Aorta (tissue), 5 donors: ENCODE measurements around the gene SLC26A8. TPM values are rescaled to one million over a fixed set of nuclear protein-coding genes. Genes with fewer than 3 reads are reported as not detected.

Experiments
- ATAC-seq: fragments of 200-7000 bp; cut with Tn5 transposase; one replicate; pipeline ENCODE4 v1.9.1; 2022; ENCODE audit warnings: moderate library complexity; ENCODE audit not compliant: low FRiP score
- DNase-seq, 2 donors: peaks; one replicate each; pipeline ENCODE4 v3.0.0-alpha.2; 2020
- H3K27ac ChIP-seq, 2 donors: one replicate each; pipeline ENCODE4 v1.5.1; 2013; ENCODE audit warnings: low read length in 2 of 2, mild to moderate bottlenecking in 2 of 2, moderate library complexity in 2 of 2, control low read depth in 1 of 2, inconsistent platforms in 1 of 2, low read depth in 1 of 2
- H3K27me3 ChIP-seq, 2 donors: one replicate each; pipeline ENCODE4 v1.6.1; 2013; ENCODE audit warnings: control low read depth in 1 of 2, low read length in 1 of 2, mild to moderate bottlenecking in 1 of 2, moderate library complexity in 1 of 2; ENCODE audit not compliant: insufficient read depth in 2 of 2, control insufficient read depth in 1 of 2
- H3K36me3 ChIP-seq, 2 donors: one replicate each; pipeline ENCODE4 v1.6.1; 2013; ENCODE audit warnings: control low read depth in 1 of 2, low read length in 1 of 2, mild to moderate bottlenecking in 1 of 2; ENCODE audit not compliant: insufficient read depth in 2 of 2, control insufficient read depth in 1 of 2
- H3K4me1 ChIP-seq, 2 donors: one replicate each; pipeline ENCODE4 v1.6.1; 2013; ENCODE audit warnings: low read length in 2 of 2, control low read depth in 1 of 2, mild to moderate bottlenecking in 1 of 2, moderate library complexity in 1 of 2; ENCODE audit not compliant: insufficient read depth in 2 of 2, control insufficient read depth in 1 of 2
- H3K4me3 ChIP-seq, 2 donors: one replicate each; pipeline ENCODE4 v1.5.1; 2013; ENCODE audit warnings: low read length in 2 of 2, control low read depth in 1 of 2, mild to moderate bottlenecking in 1 of 2
- H3K9me3 ChIP-seq: one replicate; pipeline ENCODE4 v1.6.1; 2013; ENCODE audit warnings: mild to moderate bottlenecking, low read length; ENCODE audit not compliant: control insufficient read depth
- WGBS, 2 donors: extraction: QIAGEN DNeasy Blood & Tissue Kit; methylation state at CpG; one replicate each; pipeline ENCODE4 v1.1.7; 2013; 5-methylcytosine and 5-hydroxymethylcytosine counted together
- intact Hi-C, 2 donors: fragments of 100-400 bp; cut with DNase I; formaldehyde crosslinking; loops; one replicate each; pipeline versions ENCODE4 v1.14.2 to v1.15.0; 2022
- polyA plus RNA-seq, 2 donors: library from polyadenylated mRNA; stranded (reverse); fragments of 200-250 nt; gene quantifications; one replicate each; pipeline ENCODE4 v1.2.3, GENCODE V29; 2013
- total RNA-seq, 2 donors: library from RNA; stranded (reverse); fragmentation: NEBNext Ultra II Directional; extraction: Animal tissue kit (Norgen Biotek cat#: 25700); gene quantifications; one replicate each; pipeline ENCODE4 v1.2.1, GENCODE V29; 2021
- donor health status: healthy with polysubstance abuse.
- donor health status: Bipolar disorder and iron deficiency.
- donor health status: DM: no; HTN: no; CAD: no.
- donor health status: DM: no; HTN: no; CAD: no.
- donor health status: DM: yes; HTN: yes; CAD: no.

Gene SLC26A8
- total and polyA plus RNA-seq, 4 donors, result 0.26 to 0.33 TPM; not detected in 2

DNA sequence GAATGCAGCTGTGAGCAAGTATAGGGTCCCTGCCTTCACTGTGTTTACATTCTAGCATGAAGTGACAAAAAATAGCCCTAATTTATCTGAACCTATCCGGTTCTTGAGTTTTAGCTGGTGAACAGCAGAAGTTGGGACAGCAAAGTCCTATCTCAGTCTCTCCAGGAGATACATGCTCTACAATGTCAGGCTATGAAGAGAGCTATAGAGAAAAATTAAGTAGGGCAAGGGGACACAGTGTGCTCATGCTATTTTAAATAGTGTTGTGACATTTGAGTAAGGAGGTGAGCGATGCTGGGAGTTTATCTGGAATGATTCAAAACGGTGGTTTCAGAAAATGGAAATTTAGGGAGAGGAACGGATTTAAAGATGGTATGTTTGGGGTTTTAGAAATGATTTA is 124.0 kb downstream of the SLC26A8 start:
- DNase-seq, result no peak
- Histone ChIP-seq H3K4me3 (no peak overlapping the region), H3K36me3 (no peaks in the 10 kb centered on the region), H3K27me3 (no peaks in the 10 kb centered on the region), H3K27ac (no peak overlapping the region), H3K4me1 (peaks cover 0 to 2% of the 10 kb centered on the region in 2 donors), H3K9me3 (no peaks in the 10 kb centered on the region)
- ATAC-seq, result no peak
- 93 to 94% methylated on average over 4 of the region's 4 CpGs for whole genome bisulfite sequencing, 2 donors
- intact Hi-C loops, result no loop called here

DNA sequence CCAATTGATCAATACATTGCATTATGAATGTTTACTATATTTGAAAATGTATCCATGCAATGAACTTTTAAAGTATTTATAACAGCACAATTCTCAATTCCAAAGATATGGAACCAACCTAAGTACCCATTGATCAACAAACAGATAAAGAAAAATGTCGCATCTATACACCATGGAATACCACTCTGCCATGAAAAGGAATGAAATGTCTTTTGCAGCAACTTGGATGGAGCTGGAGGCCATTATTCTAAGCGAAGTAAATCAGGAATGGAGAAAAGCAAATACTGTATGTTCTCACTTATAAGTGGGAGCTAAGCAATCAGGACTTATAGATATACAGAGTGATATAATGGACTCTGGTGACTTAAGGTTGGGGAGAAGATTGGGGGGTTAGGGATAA is 126.4 kb downstream of the SLC26A8 start:
- intact Hi-C loops, result no loop called here
- no peaks in the 10 kb centered on the region for H3K9me3 ChIP-seq
- no peak for DNase-seq
- WGBS, 2 donors, result 96 to 98% methylated on average over 2 of the region's 2 CpGs
- H3K4me3 ChIP-seq, result no peak overlapping the region
- no peaks in the 10 kb centered on the region for H3K27me3 ChIP-seq
- no peak overlapping the region for H3K27ac ChIP-seq
- peaks cover 0 to 3% of the 10 kb centered on the region in 2 donors for H3K4me1 ChIP-seq
- no peaks in the 10 kb centered on the region for H3K36me3 ChIP-seq
- ATAC-seq, result no peak

DNA sequence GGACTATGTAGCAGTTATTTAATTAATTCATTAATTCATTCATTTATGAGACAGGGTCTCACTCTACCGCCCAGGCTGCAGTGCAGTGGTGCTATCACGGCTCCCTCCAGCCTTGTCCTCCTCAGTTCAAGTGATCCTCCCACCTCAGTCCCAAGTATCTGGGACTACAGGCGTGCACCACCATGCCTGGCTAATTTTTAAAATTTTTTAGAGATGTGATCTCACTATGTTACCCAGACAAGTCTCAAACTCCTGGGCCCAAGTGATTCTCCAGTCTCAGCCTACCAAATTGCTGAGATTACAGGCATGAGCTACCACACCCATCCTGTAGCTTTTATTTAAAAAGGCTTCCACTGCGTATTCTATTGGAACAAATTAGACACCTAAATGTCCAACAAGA is 127.0 kb downstream of the SLC26A8 start:
- Histone ChIP-seq H3K4me1 (peaks cover 0 to 3% of the 10 kb centered on the region in 2 donors), H3K9me3 (no peaks in the 10 kb centered on the region), H3K36me3 (no peaks in the 10 kb centered on the region), H3K4me3 (no peak overlapping the region), H3K27ac (no peak overlapping the region), H3K27me3 (no peaks in the 10 kb centered on the region)
- 96 to 97% methylated on average over 4 of the region's 4 CpGs for WGBS, 2 donors
- DNase-seq (no peak), ATAC-seq (no peak)
- intact Hi-C loops, result no loop called here

- no peaks in the 10 kb centered on the region for H3K36me3 ChIP-seq
- peaks cover 0 to 3% of the 10 kb centered on the region in 2 donors for H3K4me1 ChIP-seq
- ATAC-seq, result no peak
- no peak overlapping the region for H3K4me3 ChIP-seq
- DNase-seq, result no peak
- no peak overlapping the region for H3K27ac ChIP-seq
- no peaks in the 10 kb centered on the region for H3K27me3 ChIP-seq
- intact Hi-C loops, result no loop called here
- 96 to 97% methylated on average over 3 of the region's 3 CpGs for WGBS, 2 donors
- no peaks in the 10 kb centered on the region for H3K9me3 ChIP-seq
These were observed 127.4 kb downstream of the SLC26A8 start for GRCh38 chr6:35897036-35897435.

DNA sequence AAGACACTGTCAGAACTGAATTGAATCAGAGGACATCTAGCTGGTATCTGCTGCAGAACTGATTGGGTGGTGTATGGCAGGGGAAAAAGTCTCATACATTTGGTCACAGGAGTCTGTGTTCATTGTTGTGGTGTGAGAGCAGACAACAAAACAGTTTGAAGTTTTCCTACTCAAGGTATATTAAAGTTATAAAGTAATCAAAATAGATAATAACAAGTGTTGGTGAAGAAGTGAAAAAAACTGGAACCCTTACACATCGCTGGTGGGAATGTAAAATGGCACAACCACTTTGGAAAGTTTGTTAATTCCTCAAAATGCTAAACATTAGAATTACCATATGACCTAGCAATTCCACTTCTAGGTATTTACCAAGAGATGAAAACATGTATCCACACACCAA is 128.2 kb downstream of the SLC26A8 start:
- H3K27me3 ChIP-seq, result no peaks in the 10 kb centered on the region
- no peak overlapping the region for H3K4me3 ChIP-seq
- H3K36me3 ChIP-seq, result no peaks in the 10 kb centered on the region
- H3K27ac ChIP-seq, result no peak overlapping the region
- ATAC-seq, result no peak
- H3K4me1 ChIP-seq, result peaks cover 0 to 3% of the 10 kb centered on the region in 2 donors
- intact Hi-C loops, result no loop called here
- WGBS, 2 donors, result 100% methylated on average over 1 of the region's 1 CpG
- DNase-seq, result no peak
- no peaks in the 10 kb centered on the region for H3K9me3 ChIP-seq

DNA sequence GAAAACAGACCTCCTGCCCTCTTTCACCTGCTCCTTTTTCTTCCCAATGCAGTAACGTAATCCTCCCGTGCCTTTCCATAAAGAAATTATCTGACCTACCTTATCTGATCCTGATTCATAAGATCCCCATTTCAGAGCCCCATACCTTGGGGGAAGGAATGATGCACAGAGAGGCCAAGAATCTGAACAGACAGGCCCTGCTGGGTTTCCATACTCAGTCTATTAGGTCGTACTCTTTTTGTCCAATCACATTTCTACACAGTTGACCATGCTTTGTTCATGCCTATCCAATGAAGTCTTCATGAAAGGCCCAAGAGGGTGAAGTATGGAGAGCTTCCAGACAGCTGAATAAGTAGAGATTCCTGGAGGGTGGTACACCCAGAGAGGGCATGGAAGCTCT is 128.9 kb downstream of the SLC26A8 start:
- DNase-seq (no peak), ATAC-seq (no peak)
- Histone ChIP-seq H3K36me3 (no peaks in the 10 kb centered on the region), H3K27me3 (no peaks in the 10 kb centered on the region), H3K4me1 (peaks cover 0 to 3% of the 10 kb centered on the region in 2 donors), H3K27ac (no peak overlapping the region), H3K9me3 (no peaks in the 10 kb centered on the region), H3K4me3 (no peak overlapping the region)
- intact Hi-C loops, result no loop called here
- WGBS, 2 donors, result 90 to 93% methylated on average over 3 of the region's 3 CpGs

- DNase-seq (no peak), ATAC-seq (no peak)
- H3K36me3 ChIP-seq, result no peaks in the 10 kb centered on the region
- no peak overlapping the region for H3K4me3 ChIP-seq
- no peaks in the 10 kb centered on the region for H3K27me3 ChIP-seq
- intact Hi-C loops, result no loop called here
- H3K27ac ChIP-seq, result no peak overlapping the region
- H3K4me1 ChIP-seq, result peaks cover 0 to 3% of the 10 kb centered on the region in 2 donors
- WGBS, 2 donors, result 91 to 92% methylated on average over 2 of the region's 2 CpGs
- no peaks in the 10 kb centered on the region for H3K9me3 ChIP-seq
These were observed 129.7 kb downstream of the SLC26A8 start for GRCh38 chr6:35894776-35895175.

Other genes starting within 250 kb of the SLC26A8 start
- not detected for gene CLPSL2, start 248.0 kb downstream of the SLC26A8 start, total RNA-seq
- gene CLPSL2, start 248.0 kb downstream of the SLC26A8 start, polyA plus RNA-seq, result not detected
- not detected for gene CLPSL1, start 243.6 kb downstream of the SLC26A8 start, total RNA-seq
- not detected for gene CLPSL1, start 243.6 kb downstream of the SLC26A8 start, polyA plus RNA-seq
- 1 to 10 TPM; 2.7 to 3.2 TPM for gene CLPS, start 227.3 kb downstream of the SLC26A8 start, total RNA-seq
- 1 to 10 TPM; 3.5 to 7.9 TPM for gene CLPS, start 227.3 kb downstream of the SLC26A8 start, polyA plus RNA-seq
- not detected for gene LHFPL5, start 219.3 kb downstream of the SLC26A8 start, total RNA-seq
- gene LHFPL5, start 219.3 kb downstream of the SLC26A8 start, polyA plus RNA-seq, result not detected
- 10 to 100 TPM; 26.1 to 29.7 TPM for gene SRPK1, start 103.5 kb downstream of the SLC26A8 start, total RNA-seq
- 10 to 100 TPM in 1 of 2 donors, 1 to 10 TPM in 1; 9.7 to 14.8 TPM for gene SRPK1, start 103.5 kb downstream of the SLC26A8 start, polyA plus RNA-seq
- gene MAPK14, start 3.2 kb upstream of the SLC26A8 start, total RNA-seq, result 10 to 100 TPM; 52.6 to 62.0 TPM
- gene MAPK14, start 3.2 kb upstream of the SLC26A8 start, polyA plus RNA-seq, result 10 to 100 TPM; 19.8 to 24.5 TPM
- 10 to 100 TPM; 10.1 to 12.9 TPM for gene MAPK13, start 105.9 kb upstream of the SLC26A8 start, total RNA-seq
- gene MAPK13, start 105.9 kb upstream of the SLC26A8 start, polyA plus RNA-seq, result 10 to 100 TPM in 1 of 2 donors, 1 to 10 TPM in 1; 2.2 to 20.3 TPM
- gene BRPF3, start 172.1 kb upstream of the SLC26A8 start, total RNA-seq, result 10 to 100 TPM; 26.4 to 32.9 TPM
- 10 to 100 TPM in 1 of 2 donors, 1 to 10 TPM in 1; 8.4 to 11.3 TPM for gene BRPF3, start 172.1 kb upstream of the SLC26A8 start, polyA plus RNA-seq
- gene PNPLA1, start 245.4 kb upstream of the SLC26A8 start, total RNA-seq, result under 1 TPM in 1 of 2 donors, not detected in 1; 0.23 TPM
- gene PNPLA1, start 245.4 kb upstream of the SLC26A8 start, polyA plus RNA-seq, result under 1 TPM in 1 of 2 donors, not detected in 1; 0.15 TPM